ENCODE measurements around the gene FZD10.

The FZD10 gene

GRCh38 chr12:130124605-130125244 is 37.5 kb upstream of the FZD10 start:
- no peak for DNase-seq (ENCODE audit: low read depth, low spot score)
- in situ Hi-C loops (cut with HindIII; ENCODE audit: low sequenced_read_pairs): no loop called here
- no peak for TF ChIP-seq CTCF (IDR thresholded peaks at IDR 0.05; ENCODE audit: low read depth, low read length)
- H3K4me3 ChIP-seq (ENCODE audit: low read depth, low read length): no peak overlapping the region

- DNase-seq (ENCODE audit: low read depth, low spot score): no peak
- no peak overlapping the region for H3K4me3 ChIP-seq (ENCODE audit: low read depth, low read length)
- no peak for TF ChIP-seq CTCF (IDR thresholded peaks at IDR 0.05; ENCODE audit: low read depth, low read length)
- in situ Hi-C loops (cut with HindIII; ENCODE audit: low sequenced_read_pairs): no loop called here
Observed at GRCh38 chr12:130126023-130126432, 36.2 kb upstream of the FZD10 start.

- H3K4me3 ChIP-seq (ENCODE audit: low read depth, low read length): no peak overlapping the region
- no peak for DNase-seq (ENCODE audit: low read depth, low spot score)
- TF ChIP-seq CTCF (IDR thresholded peaks at IDR 0.05; ENCODE audit: low read depth, low read length): no peak
- in situ Hi-C loops (cut with HindIII; ENCODE audit: low sequenced_read_pairs): no loop called here
Observed at GRCh38 chr12:130127532-130127911, 34.7 kb upstream of the FZD10 start.

- H3K4me3 ChIP-seq (ENCODE audit: low read depth, low read length): no peak overlapping the region
- peak; percentile 1 for DNase-seq (ENCODE audit: low read depth, low spot score)
- no peak for TF ChIP-seq CTCF (IDR thresholded peaks at IDR 0.05; ENCODE audit: low read depth, low read length)
- in situ Hi-C loops (cut with HindIII; ENCODE audit: low sequenced_read_pairs): no loop called here
Observed at GRCh38 chr12:130127912-130128789, 34.1 kb upstream of the FZD10 start.

- TF ChIP-seq CTCF (IDR thresholded peaks at IDR 0.05; ENCODE audit: low read depth, low read length): no peak
- in situ Hi-C loops (cut with HindIII; ENCODE audit: low sequenced_read_pairs): no loop called here
- DNase-seq (ENCODE audit: low read depth, low spot score): no peak
- no peak overlapping the region for H3K4me3 ChIP-seq (ENCODE audit: low read depth, low read length)
Observed at GRCh38 chr12:130128790-130129735, 33.2 kb upstream of the FZD10 start.

GRCh38 chr12:130130346-130130745 is 31.9 kb upstream of the FZD10 start:
- in situ Hi-C loops (cut with HindIII; ENCODE audit: low sequenced_read_pairs): no loop called here
- no peak overlapping the region for H3K4me3 ChIP-seq (ENCODE audit: low read depth, low read length)
- no peak for DNase-seq (ENCODE audit: low read depth, low spot score)
- no peak for TF ChIP-seq CTCF (IDR thresholded peaks at IDR 0.05; ENCODE audit: low read depth, low read length)

Data from astrocyte of the spinal cord (primary cell).